HG03039 (cell line): Measurements from ENCODE around the gene HBG1.
A peak's percentile ranks its signal among the peaks of the same experiment; 100 is the strongest.

ENCODE experiments used
- ATAC-seq: cut with Tn5 transposase; IDR thresholded peaks from one replicate; pipeline ENCODE4 v1.9.1; 2021; ENCODE audit warnings: mild to moderate bottlenecking, moderate library complexity; ENCODE audit not compliant: unreplicated experiment

Gene HBG1

DNA sequence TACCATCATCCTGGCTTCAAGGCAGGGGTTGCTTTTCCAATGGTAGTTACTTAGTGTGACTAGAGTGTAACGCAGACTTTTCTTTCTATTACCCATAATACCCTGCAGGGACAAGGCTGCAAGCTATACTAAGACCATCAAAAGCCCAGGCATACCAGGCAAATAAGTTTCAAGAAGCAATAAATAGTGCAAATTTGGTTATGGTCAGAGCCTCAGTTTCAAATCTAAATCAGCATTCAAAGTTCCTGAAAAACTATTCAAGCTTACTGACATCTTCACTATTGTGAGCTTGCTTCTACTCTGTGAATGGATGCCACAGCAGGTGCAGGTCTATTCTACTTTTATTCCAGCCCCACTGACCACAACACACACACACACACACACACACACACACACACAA, 20.3 kb downstream of the HBG1 start:
- peak; percentile 57 for ATAC-seq

GRCh38 chr11:5228124-5228523, 21.5 kb downstream of the HBG1 start:
- no peak for ATAC-seq

DNA sequence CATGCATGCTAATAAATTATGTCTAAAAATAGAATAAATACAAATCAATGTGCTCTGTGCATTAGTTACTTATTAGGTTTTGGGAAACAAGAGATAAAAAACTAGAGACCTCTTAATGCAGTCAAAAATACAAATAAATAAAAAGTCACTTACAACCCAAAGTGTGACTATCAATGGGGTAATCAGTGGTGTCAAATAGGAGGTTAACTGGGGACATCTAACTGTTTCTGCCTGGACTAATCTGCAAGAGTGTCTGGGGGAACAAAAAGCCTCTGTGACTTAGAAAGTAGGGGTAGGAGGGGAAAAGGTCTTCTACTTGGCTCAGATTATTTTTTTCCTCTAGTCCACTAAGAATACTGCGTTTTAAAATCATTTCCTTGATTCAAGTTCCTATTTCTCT, 22.0 kb downstream of the HBG1 start:
- no peak for ATAC-seq

DNA sequence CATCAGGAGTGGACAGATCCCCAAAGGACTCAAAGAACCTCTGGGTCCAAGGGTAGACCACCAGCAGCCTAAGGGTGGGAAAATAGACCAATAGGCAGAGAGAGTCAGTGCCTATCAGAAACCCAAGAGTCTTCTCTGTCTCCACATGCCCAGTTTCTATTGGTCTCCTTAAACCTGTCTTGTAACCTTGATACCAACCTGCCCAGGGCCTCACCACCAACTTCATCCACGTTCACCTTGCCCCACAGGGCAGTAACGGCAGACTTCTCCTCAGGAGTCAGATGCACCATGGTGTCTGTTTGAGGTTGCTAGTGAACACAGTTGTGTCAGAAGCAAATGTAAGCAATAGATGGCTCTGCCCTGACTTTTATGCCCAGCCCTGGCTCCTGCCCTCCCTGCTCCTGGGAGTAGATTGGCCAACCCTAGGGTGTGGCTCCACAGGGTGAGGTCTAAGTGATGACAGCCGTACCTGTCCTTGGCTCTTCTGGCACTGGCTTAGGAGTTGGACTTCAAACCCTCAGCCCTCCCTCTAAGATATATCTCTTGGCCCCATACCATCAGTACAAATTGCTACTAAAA, 22.8 kb downstream of the HBG1 start, which contains the start of gene HBB:
HBB (minus strand) TSS at position 340 of the 579 bp plus-strand sequence; CDS start at position 290, 50 bp downstream.
- no peak for ATAC-seq

DNA sequence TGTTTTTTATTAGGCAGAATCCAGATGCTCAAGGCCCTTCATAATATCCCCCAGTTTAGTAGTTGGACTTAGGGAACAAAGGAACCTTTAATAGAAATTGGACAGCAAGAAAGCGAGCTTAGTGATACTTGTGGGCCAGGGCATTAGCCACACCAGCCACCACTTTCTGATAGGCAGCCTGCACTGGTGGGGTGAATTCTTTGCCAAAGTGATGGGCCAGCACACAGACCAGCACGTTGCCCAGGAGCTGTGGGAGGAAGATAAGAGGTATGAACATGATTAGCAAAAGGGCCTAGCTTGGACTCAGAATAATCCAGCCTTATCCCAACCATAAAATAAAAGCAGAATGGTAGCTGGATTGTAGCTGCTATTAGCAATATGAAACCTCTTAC, 24.2 kb downstream of the HBG1 start:
- ATAC-seq, result no peak

- ATAC-seq, result no peak
These were observed 24.8 kb downstream of the HBG1 start for GRCh38 chr11:5224538-5225479.

DNA sequence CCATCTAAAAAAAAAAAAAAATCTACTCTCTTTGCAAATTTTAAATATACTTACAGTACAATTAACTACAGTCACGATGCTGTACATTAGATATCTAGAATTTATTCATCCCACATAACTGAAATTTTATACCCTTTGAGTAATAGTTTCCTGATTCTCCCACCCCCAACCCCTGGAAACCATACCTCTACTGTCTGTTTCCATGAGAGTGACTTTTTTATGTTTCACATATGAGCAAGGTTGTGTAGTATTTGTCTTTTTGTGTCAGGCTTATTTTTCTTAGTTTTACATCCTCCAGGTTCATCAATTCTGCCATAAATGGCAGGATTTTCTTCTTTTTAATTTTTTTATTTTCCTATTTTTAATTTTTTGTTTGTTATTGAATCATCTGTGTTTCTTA, 26.0 kb downstream of the HBG1 start:
- no peak for ATAC-seq

- no peak for ATAC-seq
These were observed 26.5 kb downstream of the HBG1 start for GRCh38 chr11:5223146-5223545.

DNA sequence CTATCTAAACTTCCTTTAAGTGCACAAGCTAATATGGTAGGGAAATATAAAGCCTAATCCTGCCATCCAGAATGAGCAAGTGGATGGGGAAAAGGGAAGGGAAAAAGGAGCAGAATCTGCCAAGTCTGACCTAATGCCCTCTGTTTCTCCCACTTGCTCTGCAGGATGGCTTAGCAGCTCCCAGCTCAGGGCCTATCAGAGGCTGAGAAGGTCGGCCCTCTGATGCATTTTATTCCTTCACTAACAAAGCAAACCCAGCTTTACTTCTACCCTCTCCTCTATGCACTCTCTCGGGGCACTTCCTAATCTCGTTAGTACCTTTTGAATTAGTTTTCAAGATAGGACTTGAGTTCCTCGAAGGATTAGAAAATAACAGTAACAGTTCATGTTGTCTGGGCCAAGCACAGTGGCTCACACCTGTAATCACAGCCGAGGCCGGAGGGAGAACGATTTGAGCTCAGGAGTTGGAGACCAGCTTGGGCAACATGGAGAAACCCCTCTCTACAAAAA, 39.2 kb downstream of the HBG1 start:
- ATAC-seq, result no peak

DNA sequence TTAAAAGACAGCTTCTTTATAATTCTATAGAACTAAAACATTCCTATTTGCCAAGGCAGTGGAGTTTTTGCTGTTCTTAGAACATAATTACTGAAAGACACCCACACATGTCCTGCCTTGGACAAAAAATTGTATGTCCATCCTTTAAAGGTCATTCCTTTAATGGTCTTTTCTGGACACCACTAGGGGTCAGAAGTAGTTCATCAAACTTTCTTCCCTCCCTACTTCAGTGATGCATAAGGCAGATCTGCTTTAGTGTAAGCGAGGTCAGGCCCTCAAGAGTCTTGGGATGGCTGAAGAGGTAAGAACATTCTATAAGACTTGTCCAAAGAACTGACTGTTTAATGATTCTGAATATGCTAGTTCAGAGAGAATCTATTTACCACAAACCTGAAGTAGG, 44.9 kb downstream of the HBG1 start:
- ATAC-seq, result no peak

GRCh38 chr11:5203366-5203765, 46.3 kb downstream of the HBG1 start:
- ATAC-seq, result no peak

DNA sequence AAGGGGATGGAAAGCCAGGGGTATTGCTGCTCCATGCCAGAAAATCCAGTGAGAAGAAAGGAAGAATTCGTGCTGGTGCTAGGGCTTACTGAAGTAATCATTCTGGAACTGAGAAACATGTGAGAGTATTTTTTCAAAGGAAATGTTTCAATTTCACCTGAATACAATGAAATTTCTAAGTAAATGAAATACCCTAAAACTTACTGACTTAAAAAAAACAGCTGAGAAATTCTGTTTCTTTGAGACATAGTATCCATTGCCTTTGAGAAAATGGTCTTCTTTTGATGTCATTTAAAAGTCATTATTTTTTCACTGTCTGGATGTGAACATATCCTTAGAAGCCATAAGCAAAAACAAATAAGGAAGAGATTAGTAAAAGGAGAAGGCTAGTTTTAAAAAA, 49.1 kb downstream of the HBG1 start, which contains the start of gene OR51V1:
OR51V1 (minus strand) TSS at position 101 of the 400 bp plus-strand sequence; CDS start at position 101, 0 bp downstream.
- no peak for ATAC-seq

DNA sequence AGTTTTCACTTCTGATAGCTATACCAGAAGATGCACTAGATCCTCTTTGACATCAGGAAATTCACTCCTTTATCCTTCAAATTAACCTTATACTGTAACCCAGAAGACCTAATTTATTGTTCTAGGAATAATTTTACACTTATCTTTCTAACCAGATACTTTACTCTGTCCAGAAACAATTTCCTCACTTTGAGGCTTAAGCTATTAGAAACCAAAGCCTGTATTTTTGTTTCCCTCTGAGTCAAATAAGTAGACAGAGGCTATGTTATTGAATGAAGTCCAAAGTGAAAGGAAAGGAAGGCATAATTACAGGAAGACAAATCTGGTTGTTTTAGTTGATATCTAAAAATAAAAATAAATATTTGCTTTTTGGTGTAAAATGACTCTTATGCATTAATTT, 51.4 kb downstream of the HBG1 start:
- no peak for ATAC-seq
